Right hindlimb (tissue), 1 donor: Measurements from ENCODE around the gene HOXA2.

ENCODE experiments used
- DNase-seq: peaks from one replicate; pipeline ENCODE4 v3.0.0-alpha.2; 2018

HOXA2 gene

GRCh38 chr7:27097686-27098577 is 4.6 kb downstream of the HOXA2 start:
- peak; percentile 32 for DNase-seq

- DNase-seq = peak; percentile 78
Observed at GRCh38 chr7:27096768-27097514, 5.5 kb downstream of the HOXA2 start.

- DNase-seq = peak; percentile 90
Observed at GRCh38 chr7:27095897-27096767, 6.4 kb downstream of the HOXA2 start, which contains the start of gene HOXA1. HOXA1 (minus strand) TSS chr7:27096000; CDS start chr7:27095912, 88 bp downstream.

GRCh38 chr7:27095050-27095896 is 7.2 kb downstream of the HOXA2 start:
- DNase-seq = no peak

- DNase-seq = no peak
Observed at GRCh38 chr7:27094304-27095049, 8.0 kb downstream of the HOXA2 start.

DNA sequence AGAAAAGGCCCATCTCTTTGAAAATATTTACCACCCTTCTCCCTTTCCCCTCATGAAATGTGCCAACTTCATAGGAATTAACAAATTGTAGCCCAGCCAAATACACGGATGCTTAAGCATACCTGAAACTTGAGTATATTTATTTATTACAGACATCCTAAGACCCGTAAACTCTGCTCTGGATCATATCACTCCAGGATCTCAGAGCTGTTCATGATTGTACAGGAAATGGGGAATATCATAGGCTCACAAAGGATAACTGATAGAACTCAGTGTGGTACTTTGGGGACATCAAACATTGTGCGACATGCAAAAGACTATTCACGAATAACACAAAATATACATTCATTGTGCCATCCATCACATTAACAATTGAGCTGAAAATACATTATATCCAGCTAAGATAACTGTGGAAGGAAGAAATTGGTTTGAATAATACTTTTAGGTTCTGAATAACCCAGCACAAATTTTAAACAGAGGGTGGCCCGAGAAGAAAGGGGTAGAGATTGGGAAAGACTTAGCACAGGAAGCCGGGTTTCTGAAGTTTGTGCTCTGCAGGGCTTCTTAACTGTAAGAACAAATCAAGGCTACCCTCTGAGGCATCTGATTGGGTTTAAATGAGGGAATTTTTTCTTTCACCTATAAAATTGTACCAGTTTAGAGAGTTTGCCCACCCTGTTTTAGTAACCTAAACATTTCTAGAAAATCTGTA is 9.1 kb downstream of the HOXA2 start:
- DNase-seq = no peak

GRCh38 chr7:27092819-27093110 is 9.7 kb downstream of the HOXA2 start:
- DNase-seq = no peak

GRCh38 chr7:27091941-27092818 is 10.3 kb downstream of the HOXA2 start:
- DNase-seq = no peak

DNA sequence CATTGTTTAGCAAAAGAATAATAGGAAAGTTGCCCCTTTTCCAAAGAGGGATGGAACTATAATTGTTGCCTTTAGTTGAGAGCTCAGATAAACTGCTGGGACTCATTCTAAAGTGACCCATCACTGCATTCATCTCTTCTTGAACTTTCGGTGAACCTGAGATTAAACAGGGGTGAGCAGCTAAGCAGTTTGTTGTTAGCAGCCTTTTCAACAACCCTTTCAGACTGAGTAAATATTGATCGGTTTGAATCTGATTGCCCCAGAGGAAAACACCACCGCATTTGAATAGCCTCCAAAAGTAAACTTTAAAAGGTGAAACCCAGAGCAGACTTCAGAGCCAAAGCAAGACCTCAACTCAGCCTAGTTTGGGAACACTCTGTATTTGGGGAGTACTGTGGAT is 11.4 kb downstream of the HOXA2 start:
- DNase-seq = no peak

DNA sequence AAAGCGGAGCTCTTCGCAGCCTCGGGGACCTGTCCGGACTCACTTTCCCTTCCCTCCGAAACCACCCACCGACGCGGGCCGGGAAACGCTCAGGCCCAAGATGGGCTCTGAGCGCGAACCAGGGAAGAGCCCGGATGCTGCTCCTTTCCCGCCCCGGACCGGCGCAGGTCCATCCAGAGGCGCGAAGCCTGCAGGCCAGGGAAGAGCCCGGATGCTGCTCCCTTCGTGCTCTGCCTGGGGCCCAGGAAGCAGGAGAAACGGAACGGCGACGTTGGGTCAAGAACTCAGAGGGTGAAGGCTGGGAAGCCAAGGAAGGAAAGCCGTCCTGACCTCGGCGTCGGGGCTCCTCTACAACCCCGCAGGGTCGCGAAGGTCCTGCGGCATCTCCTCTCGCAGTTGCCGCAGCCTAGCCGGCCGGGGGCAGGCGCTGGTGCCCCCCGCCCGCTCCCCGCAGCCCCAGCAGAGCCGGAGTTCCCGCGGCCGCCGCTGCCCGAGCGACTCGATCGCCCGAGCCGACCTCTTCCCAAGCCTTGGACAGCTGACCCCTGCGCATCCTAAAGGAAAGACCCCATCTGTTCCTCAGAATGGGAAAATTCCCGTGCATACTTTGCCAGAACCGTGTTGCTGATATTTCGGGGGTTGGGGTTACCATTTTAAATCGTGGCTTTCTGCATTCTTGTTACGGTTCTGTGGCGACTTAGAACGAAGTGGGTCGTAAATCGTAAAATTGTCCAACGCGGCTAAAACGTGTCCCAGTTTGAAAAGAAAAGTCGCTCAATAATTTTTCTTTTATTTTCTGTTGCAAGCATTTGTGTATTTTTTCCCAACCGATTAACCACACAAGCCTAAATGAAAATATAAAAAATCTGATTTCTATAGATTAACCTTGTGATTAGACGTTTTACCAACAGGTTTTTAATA is 14.2 kb downstream of the HOXA2 start:
- peak; percentile 29 for DNase-seq

GRCh38 chr7:27083646-27084045 is 18.8 kb downstream of the HOXA2 start:
- DNase-seq = no peak

DNA sequence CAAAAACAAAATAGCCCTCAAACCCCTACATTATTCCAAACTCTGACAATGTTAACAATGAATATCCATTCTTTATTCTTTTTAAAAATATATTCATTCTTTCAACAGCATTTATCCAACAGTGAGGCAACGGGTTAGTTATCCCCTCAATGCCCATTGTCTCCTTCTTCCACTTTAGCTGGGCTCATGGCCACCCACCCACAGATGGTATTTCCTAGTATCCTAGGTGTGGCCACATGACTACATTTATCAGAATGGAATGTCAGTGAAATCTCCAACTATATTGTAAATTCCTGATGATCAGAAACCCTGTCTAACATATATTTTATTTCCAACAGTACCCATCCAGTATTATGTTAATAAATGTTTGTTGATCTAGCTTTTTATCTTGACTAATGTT is 20.3 kb downstream of the HOXA2 start:
- no peak for DNase-seq

DNA sequence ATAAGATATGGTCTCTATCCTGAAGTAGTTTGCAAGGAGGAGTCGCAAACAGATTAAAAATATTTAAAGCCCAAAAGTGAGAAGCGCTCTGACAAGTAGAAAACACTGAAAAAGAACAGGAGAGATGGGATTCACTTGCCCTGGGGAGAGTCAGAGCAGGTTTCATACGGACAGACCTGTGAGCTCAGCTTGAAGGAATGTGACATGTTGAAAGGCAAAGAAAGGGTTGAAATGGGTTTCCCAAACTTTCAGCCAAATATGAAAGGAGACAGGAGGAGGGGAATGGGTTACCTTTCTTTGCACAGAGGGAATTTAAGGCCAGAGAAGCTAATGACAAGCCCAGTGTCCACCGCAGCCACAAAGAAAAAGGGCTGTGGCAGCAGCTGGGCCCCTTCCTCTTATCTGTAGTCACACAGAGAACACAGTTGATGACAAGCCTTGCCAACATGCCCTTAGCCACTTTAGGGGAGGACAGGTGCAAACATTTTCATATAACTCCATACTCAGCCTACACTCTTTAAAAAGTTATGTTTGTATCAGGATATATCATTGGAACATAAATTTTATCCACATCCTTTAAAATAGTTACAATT is 21.5 kb downstream of the HOXA2 start:
- no peak for DNase-seq

DNA sequence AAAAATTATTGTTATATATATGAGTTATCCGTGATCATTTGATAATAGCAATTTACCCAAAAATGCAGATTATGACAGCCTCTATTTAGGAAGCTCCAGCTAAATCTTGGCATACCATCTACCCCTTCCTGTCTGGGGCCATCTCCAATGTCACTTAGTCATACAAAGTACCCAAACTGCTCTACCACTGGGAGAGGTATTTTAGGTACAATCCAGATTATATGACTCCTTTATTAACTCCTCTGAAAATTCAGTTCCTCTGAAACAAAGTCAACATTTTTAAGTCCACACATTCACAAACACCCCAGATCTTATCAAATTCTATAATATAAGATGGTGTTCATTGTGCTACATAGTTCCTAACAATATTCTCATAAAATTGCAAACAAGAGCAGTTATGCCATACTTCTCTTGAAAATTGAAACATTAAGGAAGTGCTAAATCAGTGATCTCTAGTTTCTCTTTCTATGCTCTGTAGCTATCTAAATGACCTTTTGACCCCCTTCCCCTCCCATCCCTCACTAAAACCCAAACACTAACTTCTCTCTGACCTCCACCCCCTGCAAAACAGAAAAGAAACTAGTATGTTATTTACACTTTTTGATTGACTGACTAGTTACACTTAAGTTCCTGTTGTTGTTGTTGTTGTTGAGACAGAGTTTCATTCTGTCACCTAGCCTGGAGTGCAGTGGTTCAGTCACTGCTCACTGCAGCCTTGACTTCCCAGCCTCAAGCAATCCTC is 23.1 kb downstream of the HOXA2 start:
- DNase-seq = no peak

- no peak for DNase-seq
Observed at GRCh38 chr7:27078616-27079233, 23.8 kb downstream of the HOXA2 start.

DNA sequence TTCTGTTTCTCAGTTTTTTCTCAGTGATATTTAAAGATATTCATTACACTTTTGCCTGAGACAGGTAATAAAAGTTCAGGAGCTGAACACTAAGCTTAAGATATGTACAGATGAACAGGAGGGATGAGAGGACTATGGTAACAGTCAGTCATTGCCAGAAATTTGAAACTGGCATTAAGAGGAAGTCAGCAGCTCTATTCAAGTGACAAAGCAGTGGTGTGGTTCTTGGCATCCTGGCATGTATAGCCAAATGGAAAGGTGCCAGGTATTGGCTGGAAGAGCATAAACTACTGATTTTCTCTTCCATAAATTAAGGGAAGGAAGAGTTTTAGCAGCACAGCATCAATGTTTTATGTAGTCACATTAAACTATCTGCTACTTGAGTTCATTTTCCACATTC is 29.4 kb downstream of the HOXA2 start:
- no peak for DNase-seq
